Activated T-cell treated with anti-CD3 and anti-CD28 coated beads, Interleukin-2, amount 50 U/mL, for 48 hours (primary cell): ENCODE results near the gene FABP7.
"Not testable (repeated sequence)": the region's sequence is repeated elsewhere in the genome, so short reads cannot be mapped to it uniquely, and the experiment has no call there.

Experiments used
- DNase-seq, 2 experiments: peaks; one replicate each; pipeline ENCODE4 v3.0.0-alpha.2; 2020

Gene FABP7

DNA sequence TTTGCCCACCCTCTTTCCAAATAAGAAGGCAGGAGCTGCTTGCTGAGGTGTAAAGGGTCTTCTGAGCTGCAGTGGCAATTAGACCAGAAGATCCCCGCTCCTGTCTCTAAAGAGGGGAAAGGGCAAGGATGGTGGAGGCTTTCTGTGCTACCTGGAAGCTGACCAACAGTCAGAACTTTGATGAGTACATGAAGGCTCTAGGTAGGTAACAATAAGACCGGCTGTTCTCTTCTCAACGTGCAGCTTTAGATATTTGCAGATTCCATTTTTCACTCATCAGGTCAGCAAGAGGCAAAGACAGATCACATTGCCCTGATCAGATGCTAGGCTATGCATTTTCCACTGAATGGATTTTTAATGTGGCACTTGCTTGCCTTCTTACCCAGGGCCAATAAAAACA is at the start of gene FABP7:
Gene FABP7, plus strand, starts transcription at position 50 of the 400 bp plus-strand sequence. Its CDS starts 79 bp downstream, at position 129.
- no peak for DNase-seq

DNA sequence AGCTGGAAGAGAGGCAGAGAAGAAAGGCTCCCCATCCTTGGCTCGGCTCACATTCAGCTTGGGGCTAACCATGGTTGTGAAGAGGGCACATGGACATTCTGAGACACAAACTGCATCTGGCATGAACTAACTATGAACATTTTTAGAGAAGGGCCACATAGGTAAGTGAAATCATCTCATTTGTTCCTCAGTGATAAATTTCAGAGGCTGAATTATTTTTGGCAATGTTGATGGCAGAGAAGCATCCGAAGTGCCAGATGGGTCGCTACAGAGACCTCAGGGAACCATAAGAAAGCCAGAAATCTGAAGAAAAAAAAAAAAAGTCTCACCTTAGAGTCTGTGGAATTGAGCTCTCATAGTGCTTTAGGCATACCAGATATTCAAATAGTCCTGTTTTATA is 49.2 kb upstream of the FABP7 start:
- DNase-seq = no peak

GRCh38 chr6:122730775-122731386 is 48.6 kb upstream of the FABP7 start:
- DNase-seq = no peak

- DNase-seq = no peak
These were observed 46.3 kb upstream of the FABP7 start for GRCh38 chr6:122733259-122733658.

GRCh38 chr6:122734529-122735395 is 44.8 kb upstream of the FABP7 start:
- DNase-seq = no peak

- no peak for DNase-seq
These were observed 43.9 kb upstream of the FABP7 start for GRCh38 chr6:122735582-122735981.

- no peak for DNase-seq
These were observed 43.4 kb upstream of the FABP7 start for GRCh38 chr6:122736163-122736562.

DNA sequence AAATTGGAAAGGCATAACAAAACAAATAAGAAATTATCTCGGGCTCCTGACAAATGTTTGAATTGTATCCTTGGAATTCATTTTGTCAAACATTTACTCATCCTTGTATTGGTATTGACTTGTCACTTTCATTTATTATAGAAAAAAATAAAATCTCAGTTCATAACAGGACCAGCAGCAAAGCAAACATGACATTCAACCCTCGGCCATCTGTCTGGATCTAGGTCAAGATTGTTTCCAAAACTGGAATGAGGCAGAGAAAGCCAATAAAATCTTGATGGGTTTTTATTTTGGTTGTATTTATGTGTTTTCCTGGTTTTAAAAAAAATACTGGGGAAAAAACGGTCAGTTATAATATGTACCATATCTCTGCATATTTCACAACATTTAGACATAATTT is 42.9 kb upstream of the FABP7 start:
- no peak for DNase-seq

GRCh38 chr6:122740091-122740490 is 39.4 kb upstream of the FABP7 start:
- DNase-seq = no peak

- no peak for DNase-seq
These were observed 38.6 kb upstream of the FABP7 start for GRCh38 chr6:122740936-122741335.

GRCh38 chr6:122744247-122744646 is 35.3 kb upstream of the FABP7 start:
- DNase-seq = not testable (repeated sequence)

DNA sequence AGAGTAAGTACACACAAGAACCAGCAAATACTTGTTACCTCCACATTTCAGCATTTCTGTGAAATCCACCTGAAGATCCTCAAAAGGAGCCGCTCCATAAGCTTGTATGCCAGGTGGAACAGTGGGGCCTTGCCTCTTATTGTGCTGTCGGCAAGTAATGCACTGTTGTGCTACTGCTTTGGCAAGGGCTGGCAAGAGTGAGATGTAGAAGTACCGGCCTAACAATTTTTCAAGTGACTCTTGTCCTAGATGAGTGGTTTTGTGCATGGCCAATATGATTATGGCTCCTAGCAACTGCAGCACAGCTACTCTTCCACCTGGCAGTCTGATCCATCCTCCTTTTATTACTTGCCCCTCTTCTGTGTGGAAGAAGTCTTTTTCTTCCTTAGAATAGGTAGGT is 34.7 kb upstream of the FABP7 start:
- DNase-seq = not testable (repeated sequence)

DNA sequence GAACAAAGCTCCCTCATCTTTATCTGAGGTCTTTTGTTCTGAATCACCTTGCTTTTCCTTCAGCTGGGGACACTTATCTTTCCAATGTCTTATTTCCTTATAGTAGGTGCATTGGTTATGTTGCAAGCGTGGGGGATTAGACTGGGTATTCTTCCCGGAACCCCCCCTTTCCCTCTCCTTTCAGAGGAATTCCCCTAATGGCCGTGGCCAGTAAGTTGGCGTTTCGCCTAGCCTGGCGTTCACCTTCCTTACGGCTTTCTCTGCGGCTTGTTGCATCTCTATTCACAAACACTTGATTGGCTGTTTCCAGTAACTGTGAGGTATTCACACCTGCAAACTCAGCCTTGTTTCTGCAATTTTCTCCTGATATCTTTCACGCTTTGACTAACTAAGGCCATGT is 32.8 kb upstream of the FABP7 start:
- no peak for DNase-seq

- DNase-seq = no peak
These were observed 31.9 kb upstream of the FABP7 start for GRCh38 chr6:122747573-122747972.

DNA sequence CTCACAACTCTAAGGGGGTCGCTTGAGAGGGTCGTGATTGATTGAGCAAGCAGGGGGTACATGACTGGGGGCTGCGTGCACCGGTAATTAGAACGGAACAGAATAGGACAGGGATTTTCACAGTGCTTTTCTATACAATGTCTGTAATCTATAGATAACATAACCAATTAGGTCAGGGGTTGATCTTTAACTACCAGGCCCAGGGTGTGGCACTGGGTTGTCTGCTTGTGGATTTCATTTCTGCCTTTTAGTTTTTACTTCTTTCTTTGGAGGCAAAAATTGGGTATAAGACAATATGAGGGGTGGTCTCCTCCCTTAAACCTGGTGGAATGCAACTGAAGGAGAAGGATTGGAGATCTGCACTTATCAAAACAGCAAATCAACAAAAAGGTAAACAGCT is 30.6 kb upstream of the FABP7 start:
- DNase-seq = not testable (repeated sequence)

DNA sequence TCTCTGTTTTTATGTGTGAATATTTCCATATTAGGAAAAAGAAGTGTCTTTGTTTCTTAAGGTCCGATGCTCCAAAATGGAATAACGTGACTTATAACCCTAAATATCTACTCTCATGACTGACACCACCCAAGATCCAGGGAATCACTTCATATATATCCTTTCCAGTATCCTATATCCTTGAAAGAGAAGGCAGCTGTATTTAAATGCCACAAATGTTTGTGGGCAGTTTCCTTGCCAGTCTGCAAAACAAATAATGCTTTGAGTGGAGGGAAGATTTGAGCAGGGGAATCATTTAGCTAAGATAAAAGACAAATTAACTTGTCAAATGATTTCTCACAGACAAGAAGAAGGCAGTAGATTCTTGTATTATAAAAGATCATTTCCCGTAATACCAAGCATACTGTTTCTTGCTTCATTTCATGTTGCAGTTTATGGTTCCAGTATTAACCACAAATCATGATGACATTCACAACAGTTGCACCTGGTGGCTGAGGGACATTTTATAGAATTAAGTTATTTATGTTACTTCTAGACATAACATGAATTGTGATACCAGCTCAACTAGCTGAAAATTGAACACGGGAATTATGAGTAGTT is 30.0 kb upstream of the FABP7 start:
- DNase-seq = no peak

- no peak for DNase-seq
These were observed 28.2 kb upstream of the FABP7 start for GRCh38 chr6:122751326-122751725.

GRCh38 chr6:122752459-122752858 is 27.1 kb upstream of the FABP7 start:
- DNase-seq = no peak

- no peak for DNase-seq
These were observed 26.4 kb upstream of the FABP7 start for GRCh38 chr6:122753000-122753687.

- DNase-seq = no peak
These were observed 25.8 kb upstream of the FABP7 start for GRCh38 chr6:122753688-122754056.

- DNase-seq = no peak
These were observed 25.3 kb upstream of the FABP7 start for GRCh38 chr6:122754191-122754731.

- DNase-seq = no peak
These were observed 23.6 kb upstream of the FABP7 start for GRCh38 chr6:122755901-122756300.

- DNase-seq = no peak
These were observed 20.6 kb upstream of the FABP7 start for GRCh38 chr6:122758927-122759334.
